ENCODE measurements around the gene ANXA10. TPM values are rescaled to one million over a fixed set of nuclear protein-coding genes. Genes with fewer than 3 reads are reported as not detected.
A peak's percentile ranks its signal among the peaks of the same experiment; 100 is the strongest.
"Not testable (repeated sequence)": the region's sequence is repeated elsewhere in the genome, so short reads cannot be mapped to it uniquely, and the experiment has no call there.

The ANXA10 gene
- total RNA-seq, 1 donor from 2014 or later, result 0.13 TPM

DNA sequence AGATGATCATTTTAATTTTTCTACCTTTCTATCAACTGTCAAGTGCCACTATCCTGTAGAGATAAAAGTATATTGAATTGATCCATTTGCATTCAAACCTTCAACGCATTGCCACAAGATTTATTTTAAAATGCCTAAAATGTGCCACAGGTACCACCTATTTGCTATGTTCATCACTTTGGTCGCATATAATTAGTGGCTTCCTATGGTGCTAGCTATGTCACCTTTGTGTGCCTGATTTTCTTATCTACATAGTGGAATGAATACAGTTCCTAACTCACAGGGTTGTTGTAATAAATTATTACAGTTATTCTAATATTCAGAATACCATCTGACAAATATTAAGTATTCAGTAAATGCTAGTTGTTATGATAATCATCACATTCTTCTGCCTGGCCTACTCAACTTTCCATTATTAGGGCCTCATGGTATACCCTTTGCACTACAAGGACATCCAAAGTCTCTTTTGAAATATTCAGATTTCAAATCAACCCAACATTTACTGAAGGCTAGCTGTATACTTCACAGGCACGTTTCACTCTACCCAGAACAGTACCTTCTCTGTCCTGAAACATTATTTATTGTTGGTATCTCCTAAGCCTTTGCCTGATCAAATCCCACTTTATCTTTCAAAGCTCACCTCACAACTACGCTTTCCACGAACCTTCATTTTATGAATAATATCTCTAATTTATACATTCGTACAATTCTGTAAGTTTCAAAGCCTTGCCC is 62.4 kb downstream of the ANXA10 start:
- DNase-seq (ENCODE audit: low read depth in 2 of 2), result no peak

DNA sequence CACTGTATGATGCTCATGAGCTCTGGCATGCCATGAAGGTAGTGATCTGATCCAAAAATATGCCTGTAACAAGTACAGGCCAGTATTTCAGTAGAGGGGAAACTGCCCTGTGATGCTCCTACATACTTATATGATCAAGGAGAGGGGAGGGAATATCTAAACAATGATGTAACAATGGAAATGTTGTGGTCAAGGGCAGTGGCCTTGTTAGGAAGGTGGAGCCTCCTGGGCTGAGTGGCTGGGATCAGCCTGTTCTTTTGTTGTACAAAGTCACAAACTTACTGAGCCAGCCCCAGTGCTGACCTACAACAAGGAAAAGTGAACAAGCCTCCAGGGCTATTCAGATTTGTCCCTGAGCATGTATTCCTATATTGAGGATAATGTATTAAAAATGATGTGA is 70.3 kb downstream of the ANXA10 start:
- no peak for DNase-seq (ENCODE audit: low read depth in 2 of 2)

DNA sequence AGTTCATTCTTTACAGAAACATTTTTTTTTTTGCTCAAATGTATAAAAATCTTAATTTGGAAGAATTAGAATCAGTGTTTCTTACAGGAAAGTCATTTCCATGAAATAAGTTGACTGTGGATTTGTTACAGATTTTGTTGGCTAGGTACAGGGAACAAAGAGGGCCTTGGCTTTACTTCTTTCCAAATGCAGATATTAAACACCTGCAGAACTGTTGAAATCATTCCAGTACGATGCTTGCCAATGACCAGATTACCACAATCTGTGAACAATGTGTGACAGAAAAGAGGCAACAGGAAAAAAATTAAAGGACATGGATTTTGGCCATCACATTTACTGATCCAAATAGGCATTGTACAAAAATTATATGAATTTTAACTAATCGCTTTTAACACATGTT is 70.8 kb downstream of the ANXA10 start:
- DNase-seq (ENCODE audit: low read depth in 2 of 2), result no peak

DNA sequence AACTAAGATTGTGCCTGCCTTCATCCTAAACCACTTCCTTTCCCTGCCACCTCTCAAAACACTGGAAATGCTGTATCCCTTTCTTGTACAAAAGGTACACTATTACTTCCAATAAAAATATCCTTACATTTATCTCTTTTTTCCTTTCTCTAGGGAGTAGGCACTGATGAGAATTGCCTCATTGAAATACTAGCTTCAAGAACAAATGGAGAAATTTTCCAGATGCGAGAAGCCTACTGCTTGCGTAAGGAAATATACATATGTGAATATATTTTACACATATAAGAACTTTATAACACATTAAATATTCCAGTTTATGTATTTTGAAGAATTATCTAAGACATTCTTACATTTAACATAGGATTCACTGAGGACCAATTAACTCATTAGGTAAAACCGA is 71.7 kb downstream of the ANXA10 start:
- DNase-seq (ENCODE audit: low read depth in 2 of 2), result no peak

DNA sequence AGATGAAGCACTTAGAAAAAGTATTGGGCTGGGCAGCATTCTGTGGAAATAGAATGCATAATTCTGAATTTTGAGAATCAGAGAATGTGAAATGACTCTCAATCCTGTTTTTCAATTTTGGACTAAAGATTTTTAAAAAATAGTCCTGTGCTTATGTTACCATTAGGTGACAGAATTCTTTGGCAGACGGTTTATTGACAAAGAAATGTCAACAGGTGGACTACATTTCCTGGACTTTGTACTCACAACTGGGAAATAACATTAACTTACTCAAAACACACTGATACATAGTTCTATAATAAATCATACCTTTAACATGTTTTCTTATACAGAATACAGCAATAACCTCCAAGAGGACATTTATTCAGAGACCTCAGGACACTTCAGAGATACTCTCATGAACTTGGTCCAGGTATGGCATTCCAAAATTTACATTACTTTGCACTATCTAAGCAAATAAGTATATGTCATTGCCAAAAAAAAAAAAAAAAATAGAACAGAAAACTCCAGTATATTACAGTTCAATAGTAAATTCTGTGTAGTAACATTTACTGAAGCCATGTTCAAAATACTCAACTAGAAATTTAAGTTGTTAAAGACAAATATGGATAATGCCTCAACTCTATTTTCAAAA is 72.7 kb downstream of the ANXA10 start:
- DNase-seq (ENCODE audit: low read depth in 2 of 2), result no peak

DNA sequence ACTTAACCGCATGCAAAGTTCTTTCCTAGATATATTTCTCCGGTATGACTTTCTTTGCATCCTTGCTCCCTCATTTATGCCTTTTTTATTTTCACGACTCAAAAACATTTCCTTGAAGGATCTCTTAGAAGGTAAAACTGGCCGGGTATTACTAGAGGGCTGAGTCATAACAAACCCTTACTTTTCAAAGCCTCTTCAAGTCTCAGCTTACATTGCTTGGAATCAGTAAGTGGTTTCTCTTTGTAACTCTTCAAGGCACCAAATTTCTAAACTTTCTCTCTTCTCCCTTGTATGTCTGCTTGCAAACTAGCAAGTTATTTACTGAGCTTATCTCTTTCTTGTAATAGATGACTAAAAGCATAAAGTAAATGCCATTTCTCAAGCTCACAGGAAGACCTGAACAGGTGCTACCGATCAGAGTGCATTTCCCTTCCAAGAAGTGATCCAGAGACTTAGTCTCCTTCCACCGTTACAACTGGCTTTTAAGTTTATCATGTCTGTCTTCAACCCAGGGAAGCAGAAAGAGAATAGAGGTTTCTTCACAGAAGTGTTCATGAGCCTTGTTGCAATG is 75.5 kb downstream of the ANXA10 start:
- DNase-seq (ENCODE audit: low read depth in 2 of 2), result no peak

DNA sequence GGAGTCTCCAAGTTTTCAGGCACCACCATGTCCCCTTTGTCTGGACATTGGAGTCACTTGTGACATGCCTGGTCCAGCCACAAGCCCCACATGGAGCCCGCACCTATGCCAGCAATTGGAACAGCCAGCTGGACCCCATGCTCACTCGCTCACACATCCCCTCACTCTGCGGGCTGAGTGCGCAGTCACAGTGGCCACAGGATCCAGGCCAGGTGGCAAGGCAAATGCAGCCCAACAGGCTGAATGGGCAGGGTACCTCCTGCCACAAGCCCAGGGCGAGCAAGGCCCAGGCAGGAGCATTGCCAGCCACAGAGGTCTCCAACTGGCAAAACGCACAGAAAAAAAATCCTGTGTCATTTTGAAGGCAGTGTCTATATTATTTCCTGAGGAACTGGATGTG is 82.0 kb downstream of the ANXA10 start:
- DNase-seq (ENCODE audit: low read depth in 2 of 2), result no peak

DNA sequence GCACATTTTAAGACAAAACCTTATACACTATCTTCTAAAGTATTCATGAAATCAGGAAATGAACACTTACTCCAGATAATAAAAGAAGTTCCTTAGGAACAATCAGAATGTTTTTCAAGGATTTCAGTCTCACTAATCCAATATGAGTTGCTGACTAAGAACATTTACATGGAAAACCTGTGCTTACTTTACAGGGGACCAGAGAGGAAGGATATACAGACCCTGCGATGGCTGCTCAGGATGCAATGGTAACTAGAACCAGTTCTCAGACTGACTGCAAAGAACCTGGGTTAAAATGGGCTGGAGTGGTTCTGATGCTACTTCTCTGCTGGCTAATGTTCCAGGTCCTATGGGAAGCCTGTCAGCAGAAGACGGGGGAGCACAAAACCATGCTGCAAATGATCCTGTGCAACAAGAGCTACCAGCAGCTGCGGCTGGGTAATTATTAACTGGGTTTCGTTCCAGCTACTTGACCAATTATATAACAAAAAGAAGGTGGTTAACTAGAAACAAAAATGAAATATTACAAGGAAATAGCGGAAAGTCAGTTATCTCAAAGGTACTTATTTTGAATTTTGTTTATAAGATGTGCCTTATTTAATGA is 85.3 kb downstream of the ANXA10 start:
- DNase-seq (ENCODE audit: low read depth in 2 of 2), result no peak

DNA sequence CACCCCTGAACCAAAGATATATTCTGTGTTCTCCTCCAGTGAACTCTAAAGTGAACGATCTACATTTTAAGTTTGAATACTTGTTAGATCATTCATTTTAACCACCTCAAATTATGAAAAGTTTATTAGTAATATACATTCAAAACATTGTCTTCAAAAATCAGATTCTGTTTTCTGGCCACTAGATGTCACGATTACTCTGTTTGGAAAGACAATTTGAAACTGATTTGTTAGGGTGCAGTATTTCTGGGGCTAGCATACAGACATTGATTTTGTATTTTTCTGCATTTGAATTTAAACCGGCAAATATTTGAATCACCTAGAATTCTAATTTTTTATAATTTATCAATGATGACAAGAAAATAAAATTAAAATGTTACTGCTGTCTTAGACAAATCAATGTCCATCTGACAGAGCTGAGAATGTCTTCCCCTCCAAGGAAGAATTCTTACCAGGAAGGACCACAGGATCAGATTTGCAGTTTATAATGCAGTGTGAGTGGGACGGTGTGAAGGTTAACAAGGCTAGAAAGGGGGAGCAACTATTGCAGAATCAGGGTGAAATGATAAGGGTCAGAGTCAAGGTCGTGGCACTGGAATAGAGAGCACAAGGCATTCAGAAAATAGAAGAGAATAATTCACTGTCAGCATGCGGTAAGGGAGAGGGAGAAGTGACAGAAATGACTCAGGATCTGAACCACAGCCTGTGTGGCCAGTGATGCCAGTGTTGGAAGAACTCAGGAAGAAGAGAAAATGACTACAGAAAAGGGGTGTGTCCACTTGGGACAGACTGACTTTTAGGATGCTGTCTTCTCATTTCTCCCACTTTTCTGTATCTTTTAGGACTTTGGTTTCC is 91.6 kb downstream of the ANXA10 start:
- peak; percentile 30 to 43 for DNase-seq (ENCODE audit: low read depth in 2 of 2)

DNA sequence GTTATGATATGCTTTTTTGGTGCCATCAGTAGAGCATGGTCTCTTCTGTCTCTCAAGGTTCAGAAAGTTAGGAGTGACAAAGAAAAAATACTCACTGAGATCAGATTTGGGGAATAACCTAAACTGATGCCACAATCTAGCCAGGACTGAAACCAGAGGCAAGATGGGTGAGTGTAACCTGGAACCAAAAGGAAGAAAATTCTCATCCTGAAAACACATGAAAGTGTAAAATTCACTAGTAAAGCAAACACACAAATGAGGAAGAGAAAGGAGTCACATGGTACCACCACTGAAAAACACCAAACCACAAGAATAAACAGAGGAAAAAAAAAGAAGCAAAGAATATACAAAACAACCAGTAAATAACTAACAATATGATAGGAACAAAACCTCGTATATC is 96.4 kb downstream of the ANXA10 start:
- DNase-seq (ENCODE audit: low read depth in 2 of 2), result no peak

DNA sequence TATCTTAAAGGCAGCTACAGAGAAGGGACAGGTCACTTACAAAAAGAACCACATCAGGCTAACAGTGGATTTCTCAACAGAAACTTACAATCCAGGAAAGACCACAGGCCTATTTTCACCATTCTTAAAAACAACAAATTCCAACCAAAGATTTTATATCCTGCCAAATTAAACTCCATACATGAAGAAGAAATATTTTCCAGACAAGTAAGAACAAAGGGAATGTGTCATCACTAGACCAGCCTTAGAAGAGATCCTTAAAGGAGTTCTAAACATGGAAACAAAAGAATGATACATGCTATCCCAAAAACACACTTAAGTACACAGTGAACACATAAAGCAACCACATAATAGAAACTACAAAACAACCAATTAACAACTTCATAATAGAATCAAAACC is 105.6 kb downstream of the ANXA10 start:
- peak in 1 of 2 donors; percentile 14 for DNase-seq (ENCODE audit: low read depth in 2 of 2)

DNA sequence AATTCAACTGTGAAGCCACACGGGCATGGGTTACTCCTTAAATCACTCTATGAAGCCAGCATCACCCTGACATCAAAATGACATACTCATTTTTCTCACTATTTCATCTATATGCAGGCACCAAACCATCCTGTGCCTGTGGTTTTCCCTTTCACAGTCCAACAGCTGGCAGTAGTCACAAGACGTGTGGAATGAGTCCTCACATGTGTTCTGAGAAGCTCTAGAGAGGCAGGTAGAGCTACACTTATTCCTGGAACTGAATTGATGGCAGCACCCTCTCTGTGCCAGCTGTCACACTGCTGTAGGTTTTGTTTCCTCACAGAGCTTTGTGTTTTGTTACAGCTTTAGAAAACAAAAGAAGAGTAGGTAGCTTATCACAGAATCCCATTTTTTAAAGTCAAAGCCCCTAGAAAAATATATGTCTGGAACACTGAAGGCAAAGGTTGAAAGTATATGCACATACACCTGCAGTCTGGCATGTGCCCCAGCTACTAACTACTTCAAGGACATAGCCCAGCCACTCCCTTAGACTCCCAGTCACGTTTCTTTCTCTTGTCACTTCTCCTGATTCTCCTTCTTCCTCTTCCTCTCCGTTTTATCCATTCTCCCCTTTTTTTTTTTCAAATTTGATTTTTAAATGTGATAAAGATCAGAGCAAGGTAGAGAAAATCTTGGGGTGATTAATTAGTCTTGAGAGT is 107.1 kb downstream of the ANXA10 start:
- no peak for DNase-seq (ENCODE audit: low read depth in 2 of 2)

DNA sequence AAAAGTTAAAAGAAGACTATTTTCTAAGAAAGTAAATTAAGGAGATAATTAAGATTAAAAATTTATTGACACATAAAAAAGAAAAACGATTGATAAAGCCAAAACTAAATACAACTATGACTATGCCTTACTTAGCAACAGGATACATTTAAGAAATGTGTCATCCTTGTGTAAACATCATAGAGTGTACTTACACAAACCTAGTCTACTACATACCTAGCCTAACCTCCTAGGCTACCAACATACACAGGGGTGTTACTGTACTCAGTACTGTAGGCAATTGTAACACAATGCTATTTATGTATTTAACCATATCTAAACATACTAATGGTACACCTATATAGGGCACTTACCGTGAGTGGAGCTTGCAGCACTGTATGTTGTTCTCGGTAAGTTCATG is 108.3 kb downstream of the ANXA10 start:
- DNase-seq (ENCODE audit: low read depth in 2 of 2), result peak in 1 of 2 donors; percentile 44

DNA sequence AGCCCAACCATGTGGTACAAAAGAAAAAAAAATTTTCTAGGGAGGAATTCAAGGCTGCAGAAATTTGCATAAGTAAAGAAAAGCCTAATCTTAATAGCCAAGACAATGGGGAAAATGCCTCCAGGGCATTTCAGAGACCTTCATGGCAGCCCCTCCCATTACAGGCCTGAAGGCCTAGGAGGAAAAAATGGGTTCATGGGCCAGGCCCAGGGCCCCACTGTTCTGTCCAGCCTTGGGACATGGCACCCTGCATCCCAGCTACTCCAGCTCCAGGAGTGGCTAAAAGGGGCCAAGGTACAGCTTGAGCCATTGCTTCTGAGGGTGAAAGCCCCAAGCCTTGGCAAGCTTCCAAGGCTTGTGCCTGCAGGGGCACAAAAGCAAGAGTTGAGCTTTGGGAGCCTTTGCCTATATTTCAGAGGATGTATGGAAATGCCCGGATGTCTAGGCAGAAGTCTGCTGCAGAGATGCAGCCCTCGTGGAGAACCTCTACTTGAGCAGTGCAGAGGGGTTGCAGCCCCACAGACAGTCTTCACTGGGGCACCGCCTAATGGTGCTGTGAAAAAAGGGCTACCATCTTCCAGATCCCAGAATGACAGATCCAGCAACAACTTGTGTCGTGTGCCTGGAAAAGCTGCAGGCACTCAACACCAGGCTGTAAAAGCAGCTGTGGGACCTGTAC is 111.0 kb downstream of the ANXA10 start:
- DNase-seq (ENCODE audit: low read depth in 2 of 2), result no peak

DNA sequence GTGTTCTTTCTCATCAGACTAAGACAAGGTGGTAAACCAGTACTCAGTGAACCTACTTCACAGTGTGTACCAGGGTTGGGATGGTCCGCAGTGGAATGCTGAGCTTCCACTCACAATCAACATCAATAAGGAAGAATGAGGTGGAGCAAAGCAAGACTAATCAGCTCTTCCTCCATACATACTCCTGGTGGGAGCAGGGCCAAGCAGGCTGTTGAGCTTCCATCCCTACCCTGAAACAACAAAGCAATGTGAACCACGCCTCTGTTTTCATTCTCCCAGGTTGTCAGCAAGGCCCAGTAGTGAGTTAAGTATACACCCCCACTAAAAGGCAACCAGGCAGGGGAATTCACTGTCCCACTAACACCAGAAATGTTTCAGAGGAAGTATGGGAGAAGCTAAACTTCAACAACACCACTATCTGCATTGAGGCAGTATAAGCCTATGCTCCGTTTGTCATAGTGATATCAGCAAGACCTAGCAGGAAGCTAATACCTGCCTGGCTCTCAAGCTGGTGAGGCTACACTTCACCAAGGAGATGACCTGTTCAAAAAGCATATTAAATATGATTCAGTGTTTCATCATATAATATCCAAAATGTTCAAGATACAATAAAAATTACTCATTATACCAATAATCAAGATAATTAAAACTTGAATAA is 116.7 kb downstream of the ANXA10 start:
- no peak for DNase-seq (ENCODE audit: low read depth in 2 of 2)

DNA sequence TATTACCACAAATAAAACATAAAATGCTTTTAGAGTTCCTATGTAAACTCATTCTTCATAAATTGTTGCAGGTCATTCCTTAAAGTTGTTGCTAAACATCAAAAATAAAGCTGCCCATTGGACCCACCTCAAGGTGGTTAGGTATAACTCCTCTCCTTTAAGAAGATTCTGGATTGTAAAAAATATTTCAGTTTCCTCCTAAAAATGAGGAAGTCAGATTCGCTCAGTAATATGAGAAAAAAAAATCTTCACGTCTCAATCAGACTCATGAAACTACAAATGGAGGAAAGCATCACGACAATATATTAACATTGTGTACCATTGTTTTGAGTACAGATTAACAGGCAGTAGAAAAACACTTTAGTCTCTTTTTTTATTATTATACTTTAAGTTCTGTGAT is 120.3 kb downstream of the ANXA10 start:
- DNase-seq (ENCODE audit: low read depth in 2 of 2), result no peak

DNA sequence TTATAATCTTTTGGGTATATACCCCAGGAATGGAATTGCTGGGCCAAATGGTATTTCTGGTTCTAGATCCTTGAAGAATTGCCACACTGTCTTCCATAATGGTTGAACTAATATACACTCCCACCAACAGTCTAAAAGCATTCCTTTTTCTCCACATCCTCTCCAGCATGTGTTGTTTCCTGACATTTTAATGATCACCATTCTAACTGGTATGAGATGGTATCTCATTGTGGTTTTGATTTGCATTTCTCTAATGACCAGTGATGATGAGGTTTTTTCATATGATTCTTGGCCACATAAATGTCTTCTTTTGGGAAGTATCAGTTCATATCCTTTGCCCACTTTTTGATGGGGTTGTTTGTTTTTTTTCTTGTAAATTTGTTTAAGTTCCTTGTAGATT is 121.2 kb downstream of the ANXA10 start:
- DNase-seq (ENCODE audit: low read depth in 2 of 2), result not testable (repeated sequence)

DNA sequence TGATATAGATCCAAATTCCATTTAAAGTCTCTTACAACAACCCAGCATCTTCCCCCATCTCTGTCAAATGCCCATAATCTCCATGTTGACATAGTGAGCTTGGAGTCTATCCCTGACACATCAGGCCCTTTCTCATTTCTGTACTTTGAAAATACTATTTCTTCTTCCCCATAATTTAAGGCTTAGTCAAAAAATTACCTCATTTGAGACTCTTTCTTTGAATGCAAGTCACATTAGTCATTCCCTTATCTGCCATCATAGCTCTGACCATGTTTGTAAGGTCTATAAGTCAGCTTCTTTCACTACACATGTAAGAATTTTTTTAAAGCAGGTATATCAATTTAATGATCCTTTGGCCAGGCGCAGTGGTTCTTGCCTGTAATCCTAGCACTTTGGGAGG is 126.3 kb downstream of the ANXA10 start:
- peak in 1 of 2 donors; percentile 30 for DNase-seq (ENCODE audit: low read depth in 2 of 2)

DNA sequence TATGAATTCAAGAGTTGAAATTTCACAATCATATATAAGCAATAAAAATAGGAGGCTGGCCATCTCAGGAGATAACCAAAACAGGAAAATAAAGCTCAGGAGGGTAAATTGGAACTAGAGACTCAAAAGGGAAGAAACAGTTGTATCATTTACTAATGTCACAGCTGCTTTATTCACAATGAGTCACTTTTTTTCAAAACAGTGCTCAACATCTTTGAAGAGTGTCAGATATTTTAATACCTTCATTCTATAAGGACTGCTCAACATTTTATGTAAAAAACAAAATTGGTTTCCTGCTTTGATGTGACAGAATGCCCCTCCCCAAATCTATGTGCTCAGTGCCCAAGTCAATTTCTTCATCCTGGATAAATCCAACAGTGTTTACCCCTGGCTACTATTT is 128.6 kb downstream of the ANXA10 start:
- peak in 1 of 2 donors; percentile 55 for DNase-seq (ENCODE audit: low read depth in 2 of 2)

DNA sequence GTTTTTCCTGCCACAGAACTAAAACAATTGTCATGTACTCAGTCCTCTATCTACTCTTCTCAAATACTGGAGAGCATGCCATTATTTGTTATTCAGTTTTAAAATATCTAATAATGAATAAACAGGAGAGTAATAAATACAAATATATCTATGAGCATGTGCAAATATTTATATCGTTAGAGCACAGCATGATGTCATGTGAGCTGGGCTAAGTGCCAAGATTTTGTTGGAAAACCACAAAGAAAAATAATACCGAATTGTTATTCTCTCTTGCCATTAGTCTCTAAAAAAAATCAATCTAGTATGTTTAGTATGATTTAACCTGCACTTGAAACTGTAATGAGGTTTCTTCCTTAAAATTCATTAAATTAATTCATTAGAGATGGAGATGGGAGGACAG is 129.0 kb downstream of the ANXA10 start:
- peak; percentile 38 to 90 for DNase-seq (ENCODE audit: low read depth in 2 of 2)
